Esophagus muscularis mucosa (tissue), 4 donors: ENCODE measurements around the gene RFC5. TPM values are rescaled to one million over a fixed set of nuclear protein-coding genes. Genes with fewer than 3 reads are reported as not detected.
"Not testable (repeated sequence)": the region's sequence is repeated elsewhere in the genome, so short reads cannot be mapped to it uniquely, and the experiment has no call there.

Source experiments
- DNase-seq: peaks from one replicate; pipeline ENCODE4 v3.0.0-alpha.2; 2017; ENCODE audit errors: extremely low spot score
- H3K27ac ChIP-seq, 4 donors: fragments of 200-600 bp; sonication (generic); replicated peaks in 1 of 4; 1 replicate in 3 of 4; 2 replicates in 1 of 4; pipeline ENCODE4 v1.5.1; 2016 to 2019; ENCODE audit warnings: mild to moderate bottlenecking in 1 of 4
- H3K27me3 ChIP-seq, 4 donors: fragments of 200-600 bp; sonication (generic); one replicate each; pipeline versions ENCODE4 v1.5.1 to v1.6.0; 2016 to 2019
- H3K36me3 ChIP-seq, 4 donors: fragments of 200-600 bp; sonication (generic); one replicate each; pipeline ENCODE4 v1.5.1; 2016 to 2019
- H3K4me1 ChIP-seq, 4 donors: fragments of 200-600 bp; sonication (generic); one replicate each; pipeline ENCODE4 v1.5.1; 2016 to 2019
- H3K4me3 ChIP-seq, 4 donors: fragments of 200-600 bp; sonication (generic); 1 replicate in 2 of 4; 2 replicates in 2 of 4; pipeline ENCODE4 v1.5.1; 2016 to 2019; ENCODE audit warnings: mild to moderate bottlenecking in 4 of 4, moderate library complexity in 1 of 4
- H3K9me3 ChIP-seq, 4 donors: fragments of 200-600 bp; sonication (generic); 1 replicate in 3 of 4; 2 replicates in 1 of 4; pipeline ENCODE4 v1.5.1; 2016 to 2019
- EP300 ChIP-seq: sonication (generic); formaldehyde crosslinking; IDR thresholded peaks from one replicate; pipeline ENCODE4 v1.6.1; 2017; ENCODE audit warnings: antibody characterized with exemption
- POLR2A ChIP-seq: fragments of 450-650 bp; IDR thresholded peaks from one replicate; pipeline ENCODE4 v1.6.1; 2017; ENCODE audit warnings: antibody characterized with exemption, moderate library complexity, mild to moderate bottlenecking, low read depth
- POLR2AphosphoS5 ChIP-seq, 2 donors: sonication (generic); formaldehyde crosslinking; IDR thresholded peaks; one replicate each; pipeline ENCODE4 v1.6.1; 2017; ENCODE audit warnings: antibody characterized with exemption in 2 of 2
- WGBS: methylation state at CpG from one replicate; pipeline ENCODE4 v1.1.5; 2018; 5-methylcytosine and 5-hydroxymethylcytosine counted together
- intact Hi-C: fragments of 100-400 bp; cut with DNase I; formaldehyde crosslinking; loops from one replicate; pipeline ENCODE4 v1.15.1; 2023
- total RNA-seq, 4 donors: library from RNA; depleted of rRNA; stranded (reverse); fragments of >200 nt; gene quantifications; one replicate each; pipeline versions ENCODE4 v1.1.0 to v1.2.1, GENCODE V29; 2016
- TF ChIP-seq, protein P1 (sequence below), 3 experiments: fragments of 200-600 bp in 2 of 3; fragments of 450-650 bp in 1 of 3; sonication (generic) in 2 of 3; IDR thresholded peaks; one replicate each; pipeline ENCODE4 v1.5.1; 2017 to 2019; ENCODE audit warnings: antibody characterized with exemption in 3 of 3, mild to moderate bottlenecking in 2 of 3, moderate library complexity in 1 of 3

The RFC5 gene
- total RNA-seq, 4 donors from 2014 or later: 8.7 to 11.3 (median 10.0) TPM

GRCh38 chr12:118017926-118018325, 1.4 kb downstream of the RFC5 start:
- no peak for DNase-seq
- intact Hi-C loops: loop anchor here (5.0 kb wide), 1 partner anchor 34 kb away; no protein-coding TSS in a partner anchor

DNA sequence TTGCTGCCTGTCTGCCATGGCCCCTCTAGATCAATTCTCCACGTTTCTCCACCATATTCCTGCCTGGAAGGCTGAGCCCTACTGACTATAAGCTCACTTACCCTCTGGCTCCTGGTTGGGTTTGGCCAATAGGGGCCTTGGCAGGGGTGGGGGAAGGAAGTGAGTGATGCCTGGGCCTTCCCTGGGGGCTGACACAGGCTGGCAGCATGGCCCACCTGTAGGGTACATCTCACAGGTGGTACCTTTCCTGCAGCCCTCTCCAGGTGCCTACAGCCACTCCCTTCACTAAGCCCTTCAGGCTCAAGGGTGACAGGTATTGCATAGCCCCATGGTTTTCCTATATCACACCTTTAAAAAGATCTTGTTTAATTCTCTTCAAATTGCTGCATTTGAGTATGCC, 3.5 kb downstream of the RFC5 start:
- no peak overlapping the region for H3K4me3 ChIP-seq
- TF ChIP-seq POLR2A: no peak
- TF ChIP-seq POLR2AphosphoS5 (IDR thresholded peaks at IDR 0.05): no peak
- TF ChIP-seq, protein P1, sequence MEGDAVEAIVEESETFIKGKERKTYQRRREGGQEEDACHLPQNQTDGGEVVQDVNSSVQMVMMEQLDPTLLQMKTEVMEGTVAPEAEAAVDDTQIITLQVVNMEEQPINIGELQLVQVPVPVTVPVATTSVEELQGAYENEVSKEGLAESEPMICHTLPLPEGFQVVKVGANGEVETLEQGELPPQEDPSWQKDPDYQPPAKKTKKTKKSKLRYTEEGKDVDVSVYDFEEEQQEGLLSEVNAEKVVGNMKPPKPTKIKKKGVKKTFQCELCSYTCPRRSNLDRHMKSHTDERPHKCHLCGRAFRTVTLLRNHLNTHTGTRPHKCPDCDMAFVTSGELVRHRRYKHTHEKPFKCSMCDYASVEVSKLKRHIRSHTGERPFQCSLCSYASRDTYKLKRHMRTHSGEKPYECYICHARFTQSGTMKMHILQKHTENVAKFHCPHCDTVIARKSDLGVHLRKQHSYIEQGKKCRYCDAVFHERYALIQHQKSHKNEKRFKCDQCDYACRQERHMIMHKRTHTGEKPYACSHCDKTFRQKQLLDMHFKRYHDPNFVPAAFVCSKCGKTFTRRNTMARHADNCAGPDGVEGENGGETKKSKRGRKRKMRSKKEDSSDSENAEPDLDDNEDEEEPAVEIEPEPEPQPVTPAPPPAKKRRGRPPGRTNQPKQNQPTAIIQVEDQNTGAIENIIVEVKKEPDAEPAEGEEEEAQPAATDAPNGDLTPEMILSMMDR (IDR thresholded peaks at IDR 0.05): no peak
- no peak for TF ChIP-seq EP300
- peaks cover 6 to 20% (median 16%) of the 10 kb centered on the region in 4 donors for H3K4me1 ChIP-seq
- H3K9me3 ChIP-seq: no peaks in the 10 kb centered on the region
- no peak overlapping the region for H3K27ac ChIP-seq
- H3K27me3 ChIP-seq: no peaks in the 10 kb centered on the region
- H3K36me3 ChIP-seq: peaks cover 0 to 60% (median 40%) of the 10 kb centered on the region in 4 donors
- intact Hi-C loops: no loop called here
- WGBS: 73% methylated on average over 1 of the region's 1 CpG
- no peak for DNase-seq

More at GRCh38 chr12:118017926-118018325, 1.4 kb downstream of the RFC5 start:
- Histone ChIP-seq H3K36me3 (peaks cover 0 to 39% (median 30%) of the 10 kb centered on the region in 4 donors), H3K27me3 (no peaks in the 10 kb centered on the region), H3K4me1 (peaks cover 6 to 20% (median 16%) of the 10 kb centered on the region in 4 donors), H3K4me3 (no peak overlapping the region), H3K27ac (no peak overlapping the region), H3K9me3 (no peaks in the 10 kb centered on the region)
- TF ChIP-seq EP300 (no peak), POLR2A (no peak), POLR2AphosphoS5 (IDR thresholded peaks at IDR 0.05) (no peak)
- TF ChIP-seq, protein P1 (IDR thresholded peaks at IDR 0.05): no peak

GRCh38 chr12:118022097-118022727, 5.7 kb downstream of the RFC5 start:
- 96% methylated on average over 13 of the region's 13 CpGs for WGBS
- H3K9me3 ChIP-seq, H3K27ac ChIP-seq, DNase-seq, H3K27me3 ChIP-seq, H3K4me3 ChIP-seq, H3K4me1 ChIP-seq, intact Hi-C loops: not testable (repeated sequence)
- H3K36me3 ChIP-seq: peaks cover 0 to 82% (median 61%) of the 10 kb centered on the region in 4 donors

- TF ChIP-seq, protein P1 (IDR thresholded peaks at IDR 0.05): no peak
- TF ChIP-seq POLR2A: no peak
- no peak for TF ChIP-seq EP300
- no peak for TF ChIP-seq POLR2AphosphoS5 (IDR thresholded peaks at IDR 0.05)
- 92% methylated on average over 3 of the region's 3 CpGs for WGBS
- Histone ChIP-seq H3K27ac (no peak overlapping the region), H3K4me3 (no peak overlapping the region), H3K36me3 (peaks cover 0 to 87% (median 65%) of the 10 kb centered on the region in 4 donors), H3K4me1 (peaks cover 0 to 4% (median under 1%) of the 10 kb centered on the region in 4 donors), H3K9me3 (no peaks in the 10 kb centered on the region), H3K27me3 (no peaks in the 10 kb centered on the region)
- no peak for DNase-seq
- intact Hi-C loops: no loop called here
Measured at GRCh38 chr12:118022728-118023109, 6.2 kb downstream of the RFC5 start.

DNA sequence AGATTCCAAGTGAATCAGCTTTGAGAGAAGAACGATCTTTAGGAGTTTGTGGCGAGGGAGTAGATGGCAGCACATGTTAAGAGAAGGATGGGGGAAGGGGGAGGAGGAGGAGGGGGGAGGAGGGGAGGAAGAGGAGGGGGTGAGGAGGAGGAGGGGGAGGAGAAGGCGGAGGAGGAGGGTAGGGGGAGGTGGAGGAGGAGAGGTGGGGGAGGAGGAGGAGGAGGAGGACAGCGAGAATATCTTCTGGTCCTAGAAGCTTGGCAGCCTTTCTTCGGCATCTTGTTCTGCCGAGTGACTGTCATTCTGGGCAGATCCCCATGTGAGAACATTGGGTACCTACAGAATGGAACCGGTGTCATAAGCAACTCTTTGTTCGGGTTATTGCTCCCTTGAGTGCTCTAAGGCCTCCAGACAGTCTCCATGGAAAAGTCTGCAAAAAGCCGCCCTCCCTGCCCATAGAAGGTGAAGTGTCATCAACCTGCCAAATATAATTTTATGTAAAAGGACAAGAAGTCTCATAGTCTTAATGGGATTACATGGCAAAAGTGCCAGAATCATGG, 6.9 kb downstream of the RFC5 start:
- WGBS: 87% methylated on average over 9 of the region's 9 CpGs
- peaks cover 0 to 93% (median 71%) of the 10 kb centered on the region in 4 donors for H3K36me3 ChIP-seq
- intact Hi-C loops: no loop called here

More for the DNA sequence above, 6.9 kb downstream of the RFC5 start:
- no peak for TF ChIP-seq POLR2A
- TF ChIP-seq POLR2AphosphoS5 (IDR thresholded peaks at IDR 0.05): no peak
- TF ChIP-seq EP300: no peak
- TF ChIP-seq, protein P1 (IDR thresholded peaks at IDR 0.05): no peak
- no peak for DNase-seq
- no peak overlapping the region for H3K4me3 ChIP-seq
- H3K9me3 ChIP-seq: no peaks in the 10 kb centered on the region
- H3K27ac ChIP-seq: no peak overlapping the region
- no peaks in the 10 kb centered on the region for H3K4me1 ChIP-seq
- no peaks in the 10 kb centered on the region for H3K27me3 ChIP-seq
